GM19467 (cell line): ENCODE data around the gene ZNF654.
A peak's percentile ranks its signal among the peaks of the same experiment; 100 is the strongest.
"Not testable (repeated sequence)": the region's sequence is repeated elsewhere in the genome, so short reads cannot be mapped to it uniquely, and the experiment has no call there.

Experiments used
- ATAC-seq: cut with Tn5 transposase; IDR thresholded peaks from one replicate; pipeline ENCODE4 v1.9.1; 2021; ENCODE audit warnings: mild to moderate bottlenecking, moderate library complexity; ENCODE audit not compliant: unreplicated experiment

ZNF654 gene

DNA sequence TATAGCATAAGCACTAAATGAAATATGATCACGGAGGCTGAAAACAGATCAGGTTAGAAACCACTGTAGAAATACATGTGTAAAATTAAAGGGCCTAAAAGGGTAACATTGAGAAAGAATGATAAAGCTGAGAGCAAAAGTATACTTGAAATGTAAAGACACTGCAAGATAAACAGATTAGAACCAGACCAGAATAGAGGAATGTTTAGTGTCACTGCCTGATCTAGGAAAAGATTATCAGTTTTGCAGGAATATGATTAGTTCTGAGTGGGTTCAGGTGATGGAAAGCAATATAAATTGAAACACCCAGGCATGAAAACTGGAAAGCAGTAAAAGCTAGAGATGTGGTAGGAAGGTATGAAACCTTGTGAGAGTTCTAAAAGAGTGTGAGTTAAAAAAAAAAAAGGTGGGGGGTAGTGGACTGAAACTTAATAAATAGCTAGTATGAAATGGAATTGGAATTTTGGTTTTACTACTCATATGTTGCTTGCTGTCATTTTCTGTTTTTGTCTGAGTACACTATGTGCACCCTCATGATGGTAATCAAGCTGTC lies 74.7 kb downstream of the ZNF654 start:
- ATAC-seq, result no peak

DNA sequence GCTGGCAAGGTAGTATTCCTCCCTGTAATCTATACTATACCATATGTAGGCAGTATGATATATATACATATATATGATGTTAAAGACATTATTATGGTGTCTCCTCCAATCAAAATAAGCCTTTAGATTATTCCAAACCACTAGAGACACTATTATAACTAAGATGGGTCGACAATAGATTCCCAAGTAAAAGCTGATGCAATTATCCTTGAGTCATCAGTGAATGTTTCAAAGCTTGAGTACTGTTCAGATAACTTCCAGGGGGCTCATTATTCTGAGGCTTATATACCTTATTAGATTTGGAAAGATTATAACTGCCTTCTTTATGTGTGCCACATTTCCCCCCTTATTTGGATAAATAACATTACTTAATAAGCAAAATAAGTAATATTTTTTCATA lies 78.8 kb downstream of the ZNF654 start:
- ATAC-seq, result no peak

DNA sequence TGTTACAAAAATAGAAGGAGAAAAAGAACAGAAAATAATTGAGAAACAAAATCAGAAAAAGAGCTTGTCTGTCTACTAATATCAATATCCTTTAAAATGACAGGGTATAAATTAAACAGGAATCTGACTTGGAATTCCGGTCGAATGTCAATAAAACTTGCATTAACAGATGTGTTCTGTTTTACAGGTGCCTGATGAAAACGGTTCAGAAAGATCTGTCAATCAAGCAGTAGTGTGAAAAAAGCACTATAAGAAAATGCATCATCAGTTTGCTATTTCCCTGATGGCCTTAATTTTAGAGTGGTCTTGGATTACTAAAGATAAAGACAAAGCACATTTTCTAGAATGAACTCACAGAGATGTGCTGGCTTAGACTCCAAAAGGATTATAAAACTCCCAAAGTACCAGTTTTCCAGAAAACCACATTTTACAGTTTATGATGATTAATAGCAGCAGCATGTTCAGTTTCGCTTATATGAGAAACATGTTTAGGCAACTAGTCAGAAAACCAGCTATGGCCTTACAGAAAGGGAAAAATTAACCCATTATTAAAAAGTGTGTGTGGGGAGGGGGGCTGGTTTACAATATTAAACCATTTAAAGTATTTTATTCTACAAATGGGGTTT lies 82.5 kb downstream of the ZNF654 start:
- no peak for ATAC-seq

DNA sequence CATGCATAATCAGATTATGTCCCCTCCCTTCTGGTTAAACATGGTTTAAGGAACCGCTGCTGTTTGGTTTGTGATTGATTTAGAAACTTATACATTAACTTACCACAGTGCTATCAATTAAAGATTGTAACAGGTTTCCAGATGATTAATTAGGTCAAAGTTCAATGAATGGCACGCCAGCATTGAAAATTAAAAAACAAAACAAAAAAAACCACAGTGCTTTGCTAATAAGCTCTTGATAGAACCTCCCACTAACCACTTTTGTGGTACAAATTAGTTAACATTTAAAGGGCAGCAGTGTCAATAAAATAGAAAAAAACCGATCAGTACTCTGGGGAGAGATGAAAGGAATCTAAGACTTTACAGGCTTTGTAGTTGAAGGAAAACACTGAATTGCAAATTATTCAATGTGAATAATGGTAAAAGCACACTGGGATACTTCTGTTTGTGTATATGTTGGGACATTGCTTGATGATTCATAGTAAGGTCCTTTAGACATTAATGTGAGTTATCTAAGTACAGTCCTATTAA lies 83.1 kb downstream of the ZNF654 start:
- ATAC-seq, result peak; percentile 55

DNA sequence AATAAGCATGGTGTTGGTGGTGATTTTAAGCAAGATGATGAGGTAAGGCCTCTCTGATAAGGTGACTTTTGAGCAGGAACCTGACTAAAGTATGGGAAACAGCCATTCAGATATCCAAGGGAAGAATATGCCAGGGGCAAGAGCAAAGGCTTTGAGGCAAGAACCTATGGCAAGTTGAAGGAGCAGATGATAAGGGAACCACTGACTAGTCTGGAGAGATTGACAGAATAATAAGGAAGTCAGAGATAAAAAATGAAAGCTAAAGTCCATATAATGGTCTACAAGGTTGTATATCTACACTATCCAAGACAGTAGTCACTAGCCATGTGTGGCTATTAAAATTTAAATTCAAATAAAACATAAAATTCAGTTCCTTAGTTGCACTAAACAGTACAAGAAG lies 88.2 kb downstream of the ZNF654 start:
- no peak for ATAC-seq

DNA sequence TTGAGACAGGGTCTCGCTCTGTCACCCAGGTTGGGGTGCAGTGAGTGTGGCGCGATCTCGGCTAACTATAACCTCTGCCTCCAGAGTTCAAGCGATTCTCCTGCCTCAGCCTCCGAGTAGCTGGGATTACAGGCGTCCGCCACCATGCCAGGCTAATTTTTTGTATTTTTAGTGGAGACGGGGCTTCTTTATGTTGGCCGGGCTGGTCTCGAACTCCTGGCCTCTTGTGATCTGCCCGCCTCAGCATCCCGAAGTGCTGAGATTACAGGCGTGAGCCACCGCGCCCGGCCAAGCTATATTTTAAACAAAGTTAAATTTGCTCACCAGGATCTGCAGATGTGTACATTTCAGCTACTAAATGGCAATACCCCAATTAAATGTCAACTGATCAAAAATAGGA lies 89.6 kb downstream of the ZNF654 start:
- ATAC-seq, result no peak

DNA sequence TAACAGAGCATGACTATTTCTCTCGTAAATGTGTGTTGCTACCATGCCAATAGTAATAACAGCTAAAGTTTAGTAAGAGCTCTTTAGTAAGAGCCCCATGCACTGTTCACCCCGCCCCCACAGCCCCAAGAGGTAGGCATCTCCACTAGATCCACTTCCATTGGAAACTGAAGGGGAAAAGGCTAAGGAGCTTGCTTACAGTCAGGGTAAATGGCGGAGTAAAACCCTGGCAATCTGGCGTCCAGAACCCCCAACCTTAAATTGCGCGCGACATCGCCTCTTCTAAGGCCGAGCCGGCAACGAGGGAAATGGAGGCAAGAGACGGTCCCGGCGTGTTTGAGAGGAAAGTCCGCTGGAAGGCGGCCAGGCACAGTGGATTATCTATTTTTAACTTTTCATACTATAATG lies 90.0 kb downstream of the ZNF654 start:
- ATAC-seq, result peak; percentile 20

DNA sequence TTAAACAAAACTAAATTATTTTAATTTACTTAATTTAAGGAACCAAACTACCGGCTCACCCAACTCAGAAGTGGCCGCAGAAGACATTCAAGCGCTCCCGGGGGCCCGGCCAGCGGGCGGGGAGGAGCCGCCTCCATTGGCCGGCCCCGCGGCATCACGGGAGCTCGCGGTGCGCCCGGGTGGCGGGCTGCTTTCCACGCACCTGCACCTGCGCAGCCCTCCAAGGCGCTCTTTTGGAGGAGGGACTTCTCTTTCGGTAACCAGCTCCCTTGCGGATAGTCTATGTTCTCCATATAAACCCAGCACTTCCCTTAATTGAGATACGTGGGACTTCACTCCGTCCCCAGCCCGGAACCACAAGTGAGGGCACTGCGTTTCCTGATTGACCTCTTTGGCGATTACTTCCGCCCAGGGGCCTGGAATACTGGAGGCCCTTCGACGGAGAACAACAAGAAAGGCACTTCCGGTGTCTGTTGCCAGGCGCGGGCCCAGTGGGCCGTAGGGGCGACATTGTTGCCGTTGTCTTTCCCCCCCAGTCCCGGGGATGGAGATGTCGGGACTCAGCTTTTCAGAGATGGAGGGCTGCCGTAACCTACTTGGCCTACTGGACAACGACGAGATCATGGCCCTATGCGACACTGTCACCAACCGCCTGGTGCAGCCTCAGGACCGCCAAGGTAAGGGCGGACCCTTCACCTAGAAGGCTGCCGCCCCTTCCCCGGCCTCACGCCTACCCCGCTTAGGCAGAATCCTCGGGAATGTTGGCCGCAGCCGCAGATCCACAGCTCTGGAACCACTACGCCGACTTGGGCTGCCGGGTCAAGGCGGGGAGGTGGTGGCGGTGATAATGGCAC lies 90.7 kb downstream of the ZNF654 start, which contains the start of gene C3orf38:
TSS of gene C3orf38 (plus strand) at position 451 of the 854 bp plus-strand sequence. CDS start at position 545, 94 bp downstream.
- ATAC-seq, result peak; percentile 83

DNA sequence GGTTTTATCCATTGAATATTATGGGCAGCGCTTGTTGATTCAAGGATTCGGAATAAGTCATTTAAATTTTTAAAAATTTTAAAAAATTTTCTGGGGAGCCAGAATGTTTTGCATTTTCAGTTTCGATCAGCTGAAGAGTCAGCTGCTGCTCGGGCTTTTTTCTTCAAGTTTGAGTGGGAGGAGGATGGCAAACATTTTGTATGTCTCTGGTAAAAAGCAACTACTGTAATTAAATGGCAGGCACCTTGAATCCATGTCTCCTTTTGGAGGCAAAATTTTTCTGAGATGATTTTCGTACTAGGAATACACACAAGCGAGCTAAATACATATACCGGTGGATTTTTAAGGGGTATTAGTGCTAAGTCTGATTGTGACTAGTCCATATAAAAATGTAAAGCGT lies 91.3 kb downstream of the ZNF654 start:
- ATAC-seq, result no peak

DNA sequence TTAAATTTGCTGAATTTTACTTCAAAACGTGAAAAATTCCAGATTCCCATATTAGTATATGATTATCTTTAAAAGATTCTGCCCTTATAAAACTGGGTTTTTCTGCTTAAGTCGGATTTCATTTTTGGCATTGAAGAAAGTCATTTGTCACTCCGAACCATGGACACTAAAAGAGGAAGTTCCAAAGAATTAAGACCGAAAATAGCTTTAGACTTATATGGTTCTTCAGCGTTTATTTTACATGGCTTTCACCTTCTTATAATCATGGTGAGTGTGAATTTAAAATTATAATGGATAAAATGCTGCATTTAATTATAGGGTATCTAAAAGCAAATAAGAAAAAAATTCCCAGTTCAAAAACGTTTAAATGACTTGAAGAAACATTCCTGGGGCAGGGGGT lies 91.8 kb downstream of the ZNF654 start:
- ATAC-seq, result no peak

DNA sequence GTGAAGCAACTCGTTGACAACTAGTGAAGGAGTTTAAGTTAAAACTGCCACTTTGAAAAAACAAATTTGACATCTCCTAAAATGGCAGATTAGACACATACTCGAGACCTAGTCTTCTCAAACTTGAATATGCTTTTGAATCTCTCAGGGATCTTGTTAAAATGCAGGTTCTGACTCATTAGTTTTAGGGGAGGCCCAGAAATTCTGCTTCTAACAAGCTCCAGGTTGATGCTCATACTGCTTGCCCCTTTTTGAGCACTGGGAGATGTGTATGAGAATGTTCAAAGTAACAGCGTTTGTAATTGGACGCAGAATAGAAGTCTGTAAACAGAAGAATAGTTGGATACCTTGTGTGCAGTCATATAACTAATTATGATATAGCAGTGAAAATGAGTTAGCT lies 92.3 kb downstream of the ZNF654 start:
- no peak for ATAC-seq

DNA sequence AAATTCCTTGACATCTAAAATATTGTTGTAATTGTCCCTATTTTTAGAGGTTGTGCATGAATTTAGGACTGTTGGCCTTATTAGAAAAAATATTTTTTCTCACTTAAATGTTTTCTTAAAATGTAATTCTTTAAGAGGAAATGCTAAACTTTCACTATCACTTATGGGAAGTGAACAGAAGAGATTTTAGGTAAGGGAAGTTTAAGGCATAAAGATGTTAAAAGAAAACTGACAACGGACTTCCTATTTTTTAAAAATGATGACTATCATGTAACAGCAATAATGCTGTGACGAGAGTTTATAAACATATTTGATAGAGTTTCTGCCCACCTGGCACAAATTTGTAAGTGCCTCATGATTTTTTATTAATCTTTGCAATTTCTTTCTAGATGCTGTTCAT lies 93.8 kb downstream of the ZNF654 start:
- ATAC-seq, result no peak

DNA sequence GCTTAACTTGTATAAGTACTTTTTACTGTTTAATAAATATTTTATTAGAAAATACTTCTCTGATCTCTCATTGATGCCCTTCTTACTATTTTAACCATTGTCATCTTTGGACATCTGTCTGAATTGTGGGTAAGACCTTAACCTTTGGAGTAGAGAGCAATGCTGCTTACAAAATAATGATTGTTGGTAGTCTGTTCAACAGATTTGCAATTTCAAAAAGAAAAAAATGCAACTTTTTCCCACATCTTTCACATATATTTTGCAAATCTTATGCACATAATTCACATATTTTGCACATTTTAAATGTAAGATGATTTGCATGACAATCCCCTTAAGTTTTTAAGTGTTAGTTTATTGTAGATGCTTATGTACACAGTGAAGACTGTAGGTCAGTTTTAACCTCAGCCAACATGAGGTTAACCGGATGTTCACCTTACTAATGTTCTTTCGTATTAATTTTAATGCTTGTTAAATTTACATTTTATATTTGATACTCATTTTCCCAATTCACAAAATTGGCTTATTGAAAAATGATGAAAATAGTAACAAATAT lies 107.4 kb downstream of the ZNF654 start:
- no peak for ATAC-seq

DNA sequence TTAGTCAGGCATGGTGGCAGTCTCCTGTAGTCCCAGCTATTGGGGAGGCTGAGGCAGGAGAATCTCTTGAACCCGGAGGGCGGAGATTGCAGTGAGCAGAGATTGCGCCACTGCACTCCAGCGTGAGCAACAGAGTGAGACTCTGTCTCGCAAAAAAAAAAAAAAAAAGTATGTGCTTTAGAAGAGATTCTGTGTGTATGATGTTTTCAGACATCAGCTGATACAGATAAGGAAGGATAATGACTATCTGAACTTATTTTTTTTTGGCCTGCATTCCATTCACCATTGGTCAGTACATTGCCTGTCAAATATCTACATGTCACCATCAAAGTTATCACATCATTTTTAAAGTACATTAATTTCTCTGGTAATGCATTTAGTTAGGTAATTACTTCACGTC lies 108.1 kb downstream of the ZNF654 start:
- no peak for ATAC-seq

DNA sequence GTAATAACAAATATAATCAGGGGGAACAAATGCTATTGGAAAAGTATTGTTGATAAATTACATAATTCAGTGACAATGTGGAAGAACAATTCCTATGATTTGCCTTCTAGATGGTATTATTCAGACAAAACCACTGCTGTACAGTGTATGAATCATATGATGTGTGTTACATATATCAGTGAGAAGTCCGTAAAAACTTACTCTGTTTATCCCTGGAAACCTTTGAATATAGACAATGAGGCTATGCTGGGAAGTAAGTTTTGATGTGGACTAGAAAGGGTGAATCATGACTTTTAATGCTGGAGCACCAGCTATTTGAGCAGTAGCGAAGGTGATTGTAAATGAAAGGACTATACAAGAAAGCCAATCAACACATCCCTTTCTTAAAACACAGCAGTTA lies 108.6 kb downstream of the ZNF654 start:
- no peak for ATAC-seq

DNA sequence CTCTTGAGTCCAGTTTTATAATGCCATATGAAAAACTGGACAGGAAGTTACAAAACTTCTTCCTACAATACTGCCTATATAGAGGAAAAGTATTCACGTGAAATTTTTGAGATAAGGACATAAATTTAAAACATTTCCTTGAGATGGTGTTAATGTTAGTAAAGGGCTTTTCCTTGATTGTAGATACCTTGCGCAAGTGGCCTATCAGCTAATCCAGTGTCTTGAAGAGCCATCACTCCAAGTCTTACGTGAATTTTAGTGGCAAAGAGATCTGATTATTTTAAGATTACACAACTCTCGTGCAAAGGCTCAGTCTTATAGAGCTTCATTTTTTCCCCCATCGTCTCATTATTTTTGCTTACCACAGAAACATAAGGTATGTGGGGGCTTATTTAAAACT lies 109.1 kb downstream of the ZNF654 start:
- no peak for ATAC-seq

DNA sequence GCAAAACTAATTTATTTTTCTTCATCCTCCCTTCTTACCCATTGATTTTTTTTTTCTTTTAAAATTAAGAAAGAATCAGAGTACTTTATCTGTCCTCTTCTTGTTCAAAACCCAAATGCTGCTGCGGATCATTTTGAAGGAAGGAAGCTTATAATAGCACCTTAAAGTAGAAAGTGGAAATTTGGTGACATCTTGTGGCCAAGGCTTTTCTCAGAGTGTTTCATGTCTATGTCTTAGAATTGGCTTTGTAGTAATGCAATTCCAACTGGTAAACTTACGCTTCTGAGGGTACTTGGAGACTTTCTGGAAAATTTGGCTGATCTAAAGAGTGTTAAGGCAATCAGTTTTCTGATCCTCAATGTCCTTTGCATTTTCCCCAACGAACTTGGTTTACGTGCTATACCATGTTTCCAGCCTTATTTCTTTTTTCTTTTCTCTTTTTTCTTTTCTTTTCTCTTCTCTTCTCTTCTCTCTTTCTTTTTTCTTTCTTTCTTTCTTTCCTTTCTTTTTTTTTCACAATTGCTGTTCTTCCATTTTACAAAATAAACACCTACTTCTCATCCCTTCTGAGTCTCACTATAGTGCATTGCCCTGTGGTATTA lies 121.4 kb downstream of the ZNF654 start:
- no peak for ATAC-seq

DNA sequence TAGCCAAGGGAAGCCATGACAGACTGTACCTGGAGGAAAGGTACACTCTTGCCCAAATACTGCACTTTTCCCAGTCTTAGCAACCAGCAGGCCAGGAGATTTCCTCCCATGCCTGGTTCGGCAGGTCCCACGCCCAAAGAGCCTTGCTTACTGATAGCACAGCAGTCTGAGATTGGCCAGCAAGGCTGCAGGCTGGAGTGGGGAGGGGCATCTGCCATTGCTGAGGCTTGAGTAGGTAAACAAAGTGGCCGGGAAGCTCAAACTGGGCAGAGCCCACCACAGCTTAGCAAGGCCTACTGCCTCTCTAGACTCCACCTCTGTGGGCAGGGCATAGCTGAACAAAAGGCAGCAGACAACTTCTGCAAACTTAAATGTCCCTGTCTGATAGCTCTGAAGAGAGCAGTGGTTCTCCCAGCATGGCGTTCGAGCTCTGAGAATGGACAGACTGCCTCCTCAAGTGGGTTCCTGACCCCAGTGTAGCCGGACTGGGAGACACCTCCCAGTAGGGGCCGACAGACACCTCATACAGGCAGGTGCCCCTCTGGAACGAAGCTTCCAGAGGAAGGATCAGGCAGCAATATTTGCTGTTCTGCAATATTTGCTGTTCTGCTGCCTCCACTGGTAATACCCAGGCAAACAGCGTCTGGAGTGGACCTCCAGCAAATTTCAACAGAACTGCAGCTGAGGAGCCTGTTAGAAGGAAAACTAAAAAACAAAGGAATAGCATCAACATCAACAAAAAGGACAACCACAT lies 123.3 kb downstream of the ZNF654 start:
- ATAC-seq, result not testable (repeated sequence)

DNA sequence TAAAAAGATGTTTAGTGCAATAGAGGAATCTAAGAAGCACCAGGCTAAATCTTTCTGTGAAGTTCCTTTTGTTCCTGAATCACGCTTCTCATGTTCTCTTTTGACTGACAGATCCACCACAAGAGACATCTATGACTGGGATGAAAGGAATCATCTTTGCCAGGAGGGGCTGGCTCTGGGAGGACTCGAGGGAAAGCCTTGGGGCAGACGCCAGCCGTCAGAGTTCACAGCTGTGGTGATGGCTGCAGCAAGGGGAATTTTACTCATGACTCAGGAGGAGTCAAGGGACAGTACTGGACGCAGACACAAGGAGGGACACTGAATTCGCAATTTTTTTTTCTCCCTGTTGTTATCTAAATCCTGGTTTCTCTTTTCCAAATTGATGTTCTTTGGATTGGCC lies 129.4 kb downstream of the ZNF654 start:
- no peak for ATAC-seq

DNA sequence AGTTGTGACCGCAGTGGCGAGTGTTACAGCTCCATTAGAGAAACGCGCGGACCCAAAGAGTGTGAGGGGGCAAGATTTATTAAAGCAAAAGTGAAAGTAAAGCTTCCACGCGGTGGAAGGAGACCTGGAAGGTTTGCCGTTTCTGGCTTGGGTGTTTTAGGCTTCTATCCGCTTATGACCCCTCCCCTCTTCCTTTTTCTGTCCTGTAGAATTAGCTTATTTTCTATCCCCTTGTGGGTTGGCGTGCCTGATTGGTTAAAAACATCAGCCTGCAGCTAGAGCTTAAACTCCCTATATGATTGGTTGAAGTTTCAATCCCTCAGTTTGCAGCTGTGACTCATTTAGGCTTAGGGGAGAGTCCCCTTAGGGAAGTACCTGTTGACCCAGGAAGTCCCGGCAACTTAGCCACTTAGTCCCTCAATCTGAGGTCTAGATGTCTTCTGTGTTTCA lies 130.3 kb downstream of the ZNF654 start:
- no peak for ATAC-seq
